Fibroblast of gingiva (primary cell): ENCODE data around the gene ALX3.
"Not testable (repeated sequence)": the region's sequence is repeated elsewhere in the genome, so short reads cannot be mapped to it uniquely, and the experiment has no call there.

Experiments used
- DNase-seq: peaks from one replicate; pipeline ENCODE4 v3.0.0-alpha.2; 2011; ENCODE audit warnings: low read depth

Gene ALX3

DNA sequence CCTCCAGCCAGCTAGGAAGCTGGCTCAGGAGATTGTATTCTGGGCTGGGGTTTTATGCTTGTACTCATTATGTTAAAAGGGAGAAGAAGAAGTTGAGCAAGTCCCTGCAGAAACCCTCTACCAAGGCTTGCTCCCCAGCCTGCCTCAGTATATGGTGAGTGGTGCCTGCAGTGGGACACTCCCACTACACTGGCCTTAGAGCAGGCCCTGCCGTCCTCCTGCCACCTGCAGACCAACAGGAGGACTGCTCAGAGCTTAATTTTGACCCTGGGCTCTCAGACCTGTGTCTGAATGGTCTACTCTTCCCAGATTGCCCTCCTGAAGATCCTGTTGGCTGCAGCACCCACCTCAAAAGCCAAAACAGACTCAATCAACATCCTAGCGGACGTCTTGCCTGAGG lies 23.0 kb downstream of the ALX3 start:
- no peak for DNase-seq

- DNase-seq = no peak
Measured at GRCh38 chr1:110043016-110043415, 27.5 kb downstream of the ALX3 start.

DNA sequence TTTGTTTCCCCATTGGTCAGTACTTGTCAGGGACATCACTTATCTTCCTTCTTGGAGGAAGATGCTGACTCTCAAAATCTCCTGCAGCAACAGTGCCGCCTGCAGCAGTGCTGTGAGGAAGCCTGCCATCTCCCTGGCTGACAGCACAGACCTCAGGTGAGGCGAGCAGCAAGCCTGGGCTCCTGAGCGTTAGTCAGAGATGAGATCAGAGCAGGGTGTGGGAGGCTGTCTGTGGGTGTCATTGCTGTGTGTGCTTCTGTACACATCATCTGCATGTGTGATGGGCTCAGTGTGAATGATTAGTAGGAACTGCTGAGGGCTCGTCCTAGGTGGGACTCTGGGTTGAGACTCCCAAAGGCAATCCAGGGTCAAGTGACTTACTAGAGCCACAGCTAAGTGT lies 29.9 kb downstream of the ALX3 start:
- DNase-seq = no peak

DNA sequence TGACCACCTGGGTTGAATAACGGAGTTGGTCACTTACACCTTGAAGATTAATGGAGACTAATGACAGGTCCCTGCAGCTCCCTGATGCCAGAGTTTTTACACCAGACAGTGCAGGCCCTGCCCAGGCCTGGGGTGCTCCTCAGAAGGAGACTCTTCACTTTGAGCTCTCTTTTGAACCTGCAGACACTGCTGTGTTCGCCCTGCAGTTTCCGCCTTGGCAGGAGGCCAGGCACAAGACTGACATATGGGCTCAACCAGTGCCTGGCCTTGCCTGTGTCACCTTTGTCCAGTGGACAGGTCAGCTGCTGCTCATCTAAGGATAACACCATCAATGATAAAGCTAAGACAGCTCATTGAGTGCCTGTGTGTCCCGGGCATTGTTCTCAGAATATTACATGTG lies 30.8 kb downstream of the ALX3 start:
- DNase-seq = no peak

DNA sequence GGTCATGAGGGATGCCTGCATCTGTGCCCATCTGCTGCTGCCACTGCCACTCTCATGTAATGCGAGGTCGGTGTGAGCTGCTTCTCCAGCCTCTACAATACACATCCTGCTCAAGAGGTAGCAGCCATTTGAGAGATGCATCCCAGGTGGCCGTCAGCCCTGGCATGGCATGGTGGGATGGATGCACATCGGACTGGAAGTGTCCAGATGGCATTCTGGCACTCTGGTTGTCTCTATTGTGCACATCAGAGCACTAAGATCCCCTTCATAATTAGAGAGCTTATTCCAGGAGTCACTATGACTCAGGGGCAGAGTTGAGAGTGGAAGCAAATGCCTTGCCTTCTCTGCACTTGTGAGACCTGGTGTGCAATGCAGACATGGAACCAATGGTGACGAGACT lies 32.2 kb downstream of the ALX3 start:
- DNase-seq = no peak

DNA sequence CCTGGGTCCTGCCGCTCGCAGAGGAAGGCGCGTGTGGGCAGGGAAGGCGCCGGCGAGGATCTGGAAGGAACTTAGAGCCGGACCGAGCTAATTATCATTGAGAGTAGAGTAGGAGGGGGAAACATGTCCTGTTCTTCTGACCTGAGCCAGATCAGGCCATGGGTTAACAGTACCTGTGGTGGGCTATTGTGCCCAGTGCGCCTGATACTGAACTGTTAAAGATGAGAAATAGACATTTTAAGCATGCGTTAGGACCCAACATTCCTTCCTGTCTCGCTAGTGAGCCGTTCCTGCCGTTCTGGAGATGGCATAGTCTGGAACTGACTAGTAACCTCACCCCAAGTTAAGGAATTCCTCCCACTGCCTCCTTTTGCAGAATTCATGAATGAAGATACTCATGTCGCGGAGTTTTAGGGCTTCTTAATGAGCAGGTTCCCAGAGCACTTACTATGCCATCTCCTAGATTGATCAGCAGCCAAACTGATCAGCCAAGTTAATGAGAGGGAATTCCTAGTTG lies 35.2 kb downstream of the ALX3 start:
- no peak for DNase-seq

DNA sequence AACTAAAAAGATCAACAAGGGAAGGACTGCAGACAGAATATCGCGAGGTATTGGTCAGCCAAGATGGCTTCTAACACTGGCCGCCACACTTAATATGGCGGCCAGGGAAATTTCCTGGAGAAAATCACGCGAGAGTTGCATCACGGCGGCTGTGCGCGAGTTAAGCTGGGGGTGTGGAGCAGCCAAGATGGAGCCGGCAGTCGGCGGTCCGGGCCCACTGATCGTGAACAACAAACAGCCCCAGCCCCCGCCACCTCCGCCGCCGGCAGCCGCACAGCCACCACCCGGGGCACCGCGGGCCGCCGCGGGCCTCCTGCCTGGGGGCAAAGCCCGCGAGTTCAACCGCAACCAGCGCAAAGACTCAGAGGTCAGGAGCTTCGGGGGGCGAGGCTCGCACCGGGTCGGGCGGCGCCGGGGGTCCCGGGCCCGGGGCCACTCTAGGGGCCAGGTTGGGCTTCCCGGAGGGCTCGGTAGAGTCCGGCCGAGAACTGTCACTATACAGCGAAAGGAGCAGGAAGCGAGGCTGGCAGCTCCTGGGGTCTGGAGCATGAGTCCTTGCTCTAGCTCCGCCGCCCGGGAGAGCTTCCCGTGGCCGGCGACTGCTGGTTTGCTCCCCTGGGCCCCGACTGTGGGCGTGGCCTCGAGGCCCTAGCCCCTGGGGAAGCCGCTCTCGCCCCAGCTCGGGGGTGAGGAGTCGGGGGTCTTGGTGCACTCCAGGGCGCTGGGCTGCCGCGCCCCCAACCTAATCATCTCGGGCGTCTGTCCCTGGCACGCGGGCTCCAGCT lies 35.8 kb downstream of the ALX3 start, which contains the start of gene STRIP1:
STRIP1 (plus strand) TSS at position 174 of the 785 bp plus-strand sequence; CDS start at position 188, 14 bp downstream.
- peak; percentile 96 for DNase-seq

- no peak for DNase-seq
Measured at GRCh38 chr1:110034040-110034450, 36.4 kb downstream of the ALX3 start.

DNA sequence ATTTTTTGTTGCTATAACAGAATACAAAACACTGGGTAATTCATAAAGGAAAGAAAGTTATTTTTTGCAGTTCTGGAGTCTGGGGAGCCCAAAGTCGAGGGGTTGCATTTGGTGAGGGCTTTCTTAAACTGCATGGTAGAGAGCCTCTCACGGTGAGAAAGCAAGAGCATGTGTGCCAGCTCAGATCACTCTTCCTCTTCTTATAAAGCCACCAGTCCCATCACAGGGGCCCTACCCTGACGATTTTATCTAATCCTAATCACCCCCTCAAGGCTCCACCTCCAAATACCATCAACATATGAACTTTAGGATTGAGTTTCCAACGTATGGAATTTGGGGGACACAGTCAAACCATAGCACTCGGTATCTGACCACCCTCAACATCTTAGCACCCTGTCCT lies 37.1 kb downstream of the ALX3 start:
- DNase-seq = no peak

DNA sequence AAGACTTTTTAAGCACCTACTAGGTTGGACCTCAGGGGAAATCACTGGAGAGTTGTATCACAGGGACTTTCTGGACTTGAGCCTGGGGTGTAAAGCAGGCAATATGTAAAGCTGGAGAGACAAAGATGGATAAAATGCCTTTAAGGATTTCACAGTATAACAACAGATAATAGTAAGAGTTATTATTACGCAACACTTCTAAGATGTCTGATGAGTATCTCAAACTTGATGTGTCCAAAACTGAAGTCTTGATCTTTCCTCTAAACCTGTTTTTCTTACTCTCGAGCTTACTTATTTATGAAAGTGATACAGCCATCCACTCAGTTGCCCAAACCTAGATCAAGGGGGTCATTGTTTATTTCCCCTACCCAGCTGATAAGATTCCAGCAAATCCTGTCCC lies 38.1 kb downstream of the ALX3 start:
- DNase-seq = no peak

- DNase-seq = not testable (repeated sequence)
Measured at GRCh38 chr1:110030687-110031086, 39.8 kb downstream of the ALX3 start.

- no peak for DNase-seq
Measured at GRCh38 chr1:110024613-110025012, 45.9 kb downstream of the ALX3 start.

DNA sequence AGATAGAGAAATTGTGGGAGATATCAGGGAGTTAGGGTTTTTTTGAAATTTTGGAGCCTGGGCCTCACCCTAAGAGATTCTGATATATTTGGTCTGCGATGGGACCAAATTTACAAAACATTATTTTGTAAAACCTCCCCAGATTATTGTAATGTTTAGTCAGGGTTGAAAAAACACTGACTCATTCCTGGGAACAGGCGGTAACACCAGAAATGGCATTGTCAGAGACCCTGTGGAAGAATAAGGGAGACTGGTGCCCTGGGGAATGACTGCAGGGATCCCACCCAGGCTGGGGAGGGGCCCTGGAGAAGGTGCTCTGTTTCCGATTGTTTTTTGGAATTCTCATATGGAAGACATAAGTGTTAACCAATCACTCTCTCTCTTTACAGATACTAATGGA lies 49.2 kb downstream of the ALX3 start:
- no peak for DNase-seq

DNA sequence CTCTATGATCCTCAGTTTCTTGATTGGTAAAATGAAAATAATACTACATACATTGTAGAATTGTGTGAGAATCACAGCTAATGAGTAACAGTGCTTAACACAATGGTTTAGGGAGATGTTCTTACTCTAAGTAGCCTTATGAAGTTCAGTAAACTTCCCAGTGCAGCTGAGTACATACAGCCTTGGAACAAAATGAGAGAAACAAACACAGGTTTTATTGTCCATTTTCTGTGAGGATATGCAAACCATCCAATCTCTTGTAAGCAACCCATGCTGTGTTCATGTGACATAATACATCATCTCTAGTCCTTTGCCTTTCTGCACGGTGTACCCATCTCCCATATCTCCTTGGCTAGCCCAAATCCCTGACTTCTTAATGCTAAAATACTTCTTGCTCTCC lies 50.7 kb downstream of the ALX3 start:
- no peak for DNase-seq

DNA sequence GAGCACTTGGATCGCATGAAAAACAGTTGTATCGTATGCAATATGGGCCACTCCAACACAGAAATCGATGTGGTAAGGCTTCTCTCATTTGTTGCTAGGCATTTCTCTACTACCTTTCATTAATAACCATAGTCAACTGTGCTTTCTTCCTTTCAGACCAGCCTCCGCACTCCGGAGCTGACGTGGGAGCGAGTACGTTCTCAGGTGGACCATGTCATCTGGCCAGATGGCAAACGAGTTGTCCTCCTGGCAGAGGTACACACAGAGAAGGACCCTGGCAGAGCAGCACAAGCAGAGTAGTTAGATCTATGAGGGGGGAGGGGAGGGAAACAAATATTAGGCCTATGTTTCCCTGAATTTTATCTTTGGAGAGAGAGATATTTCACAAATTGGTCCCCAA lies 52.1 kb downstream of the ALX3 start:
- no peak for DNase-seq

DNA sequence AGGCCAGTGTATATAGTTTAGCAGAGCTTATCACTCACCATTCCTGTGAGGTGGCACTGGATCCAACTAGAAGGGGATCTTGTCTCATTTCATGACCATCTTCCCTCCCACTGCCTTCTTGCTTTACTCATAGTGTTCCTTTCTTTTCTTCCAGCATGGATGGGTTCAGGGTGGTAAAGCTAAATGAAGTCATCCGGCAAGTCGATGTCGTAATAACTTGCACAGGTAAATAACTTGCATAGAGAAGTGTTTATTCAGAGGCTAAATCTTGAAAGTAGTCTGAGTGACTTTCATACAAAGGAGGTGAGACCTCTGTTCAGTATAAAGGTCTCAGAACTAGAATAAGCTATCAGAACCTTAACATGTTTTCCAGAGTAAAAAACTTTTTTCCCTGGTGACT lies 52.7 kb downstream of the ALX3 start:
- DNase-seq = no peak

GRCh38 chr1:110012100-110012780 lies 58.2 kb downstream of the ALX3 start:
- DNase-seq = no peak

DNA sequence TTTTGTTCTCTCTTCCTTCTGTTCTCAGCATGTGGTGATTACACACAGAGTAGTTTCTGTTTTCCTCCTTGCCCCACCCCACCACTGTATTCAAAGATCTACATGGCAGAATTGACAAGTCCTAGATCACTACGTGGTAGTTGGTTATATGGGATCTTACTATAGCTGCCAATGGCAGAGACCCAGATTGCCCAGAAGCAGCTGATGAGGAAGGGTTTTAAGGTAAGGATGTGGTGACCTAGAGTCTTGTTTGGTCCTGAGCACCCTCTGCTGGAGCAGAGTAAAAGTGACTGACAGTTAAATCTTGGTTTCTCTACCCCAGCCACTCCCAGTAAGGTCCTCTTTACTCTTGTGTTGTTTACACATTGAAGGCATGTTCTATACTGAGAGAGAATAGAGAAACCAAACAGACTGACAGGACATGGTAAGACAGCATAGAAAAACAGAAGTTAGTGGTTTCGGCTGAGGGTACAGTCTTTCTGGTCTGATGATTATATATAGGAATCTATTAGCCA lies 58.9 kb downstream of the ALX3 start:
- DNase-seq = peak; percentile 56
